Activated naive CD4-positive, alpha-beta T cell treated with anti-CD3 and anti-CD28 coated beads, Interleukin-2, amount 50 U/mL, for 72 hours (primary cell): Measurements from ENCODE around the gene TMEM98. TPM values are rescaled to one million over a fixed set of nuclear protein-coding genes. Genes with fewer than 3 reads are reported as not detected.
"Not testable (repeated sequence)": the region's sequence is repeated elsewhere in the genome, so short reads cannot be mapped to it uniquely, and the experiment has no call there.

Experiments
- ATAC-seq, 2 donors: fragments of 150-1000 bp; cut with Tn5 transposase; 2 replicates each; pipeline ENCODE4 v1.10.0; 2021; ENCODE audit warnings: mild to moderate bottlenecking in 2 of 2, moderate library complexity in 2 of 2
- DNase-seq, 2 donors: peaks; one replicate each; pipeline ENCODE4 v3.0.0; 2021 to 2022; ENCODE audit warnings: low spot score in 2 of 2
- H3K27ac Mint-ChIP-seq, 2 donors: one replicate each; pipeline ENCODE4 v1.8.0; 2022; ENCODE audit warnings: mild to moderate bottlenecking in 2 of 2, mixed read lengths in 2 of 2
- H3K36me3 Mint-ChIP-seq, 2 donors: one replicate each; pipeline ENCODE4 v1.8.0; 2022; ENCODE audit warnings: mixed read lengths in 2 of 2
- H3K9me3 Mint-ChIP-seq, 2 donors: one replicate each; pipeline ENCODE4 v1.8.0; 2022; ENCODE audit warnings: mixed read lengths in 2 of 2
- total RNA-seq, 2 donors: library from RNA; stranded (reverse); gene quantifications; one replicate each; pipeline ENCODE4 v1.2.3, GENCODE V29; 2022

Gene TMEM98
- total RNA-seq, 2 donors from 2014 or later = not detected

DNA sequence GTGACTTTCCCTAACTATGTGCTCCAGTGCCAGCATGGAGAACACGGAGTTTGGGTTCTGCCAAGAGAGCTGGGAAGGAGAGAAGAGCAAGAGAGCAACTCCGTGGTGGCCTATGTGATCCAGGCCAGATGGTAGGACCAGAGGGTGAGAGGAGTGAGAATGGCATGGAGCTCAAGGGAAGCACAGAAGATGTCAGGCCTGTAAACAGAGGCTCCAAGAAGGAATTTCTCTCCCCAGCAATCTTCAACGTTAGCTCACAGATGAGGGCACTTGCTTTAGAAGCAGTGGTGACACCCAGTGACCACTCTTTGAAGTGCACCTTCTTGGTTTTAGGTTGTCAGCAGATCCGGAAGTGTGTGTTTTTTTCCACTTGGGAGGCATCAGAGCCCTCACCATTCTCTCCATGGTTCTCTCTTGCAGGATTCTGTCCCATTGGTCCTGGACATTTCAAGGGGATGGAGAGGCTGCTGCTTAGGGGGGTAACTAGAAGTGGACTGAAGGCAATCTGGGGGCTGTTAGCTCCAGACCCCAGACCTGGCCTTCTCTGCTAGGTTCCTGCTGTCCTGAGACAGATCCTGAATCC, 18.1 kb upstream of the TMEM98 start:
- H3K27ac Mint-ChIP-seq = no peak overlapping the region
- DNase-seq = peak in 1 of 2 donors; percentile 54

DNA sequence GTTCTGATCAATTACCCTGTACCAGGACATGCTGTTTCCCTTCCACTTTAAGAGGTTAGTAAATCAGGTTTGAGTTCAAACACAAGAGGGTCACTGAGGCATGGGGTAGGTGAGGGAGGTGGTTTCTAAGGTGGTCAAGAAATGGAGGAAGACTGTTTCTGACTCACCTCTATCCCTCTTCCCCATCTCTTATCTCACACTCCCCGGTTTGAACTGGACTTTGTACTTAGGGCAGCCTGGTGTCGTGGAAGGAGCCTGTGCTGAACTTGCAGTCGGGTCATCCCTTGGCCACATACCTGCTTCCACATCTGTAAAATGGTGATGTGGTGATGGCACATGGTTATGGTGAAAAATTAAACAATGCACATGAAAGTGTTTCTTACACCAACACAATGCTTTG, 17.2 kb upstream of the TMEM98 start:
- DNase-seq (no peak), ATAC-seq (no peak)
- Mint-ChIP-seq H3K27ac (no peak overlapping the region), H3K9me3 (no peaks in the 10 kb centered on the region), H3K36me3 (no peaks in the 10 kb centered on the region)

More for the DNA sequence above, 18.1 kb upstream of the TMEM98 start:
- ATAC-seq = peak; percentile 65 to 72
- Mint-ChIP-seq H3K36me3 (no peaks in the 10 kb centered on the region), H3K9me3 (no peaks in the 10 kb centered on the region)

DNA sequence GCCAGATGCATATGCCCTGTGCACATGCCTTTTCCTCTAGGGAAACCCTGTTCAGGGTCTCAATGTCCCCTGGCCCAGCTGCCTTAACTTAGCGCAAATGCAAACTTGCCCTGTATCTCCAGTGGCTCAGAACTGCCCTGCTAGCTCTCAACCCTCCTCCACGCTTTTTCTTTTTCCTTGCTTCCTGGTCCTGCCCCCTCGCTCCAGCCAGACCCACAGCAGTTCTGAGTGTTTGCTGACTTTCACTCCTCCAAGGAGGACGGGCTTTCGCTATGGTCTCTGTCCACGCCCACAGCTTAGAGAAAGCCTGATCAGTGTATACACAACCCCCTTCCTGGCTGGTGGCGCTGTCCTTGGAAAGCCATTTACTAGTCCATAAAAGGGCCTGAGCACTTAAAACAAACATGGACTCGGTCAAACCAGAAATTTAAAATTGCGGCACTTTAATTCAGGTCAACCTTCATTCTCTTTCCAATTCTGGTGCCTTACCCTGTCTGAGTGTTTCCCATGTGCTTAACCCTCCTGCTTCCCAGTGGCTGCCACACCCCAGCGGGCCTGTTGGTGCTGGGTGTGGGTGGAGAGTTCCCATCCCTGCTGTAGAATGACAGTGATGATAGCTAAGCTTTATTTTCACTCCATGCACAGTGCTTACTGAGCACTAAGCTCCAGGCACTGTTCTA, 15.6 kb upstream of the TMEM98 start:
- H3K9me3 Mint-ChIP-seq = no peaks in the 10 kb centered on the region
- H3K27ac Mint-ChIP-seq = no peak overlapping the region
- H3K36me3 Mint-ChIP-seq = no peaks in the 10 kb centered on the region
- no peak for DNase-seq
- no peak for ATAC-seq

DNA sequence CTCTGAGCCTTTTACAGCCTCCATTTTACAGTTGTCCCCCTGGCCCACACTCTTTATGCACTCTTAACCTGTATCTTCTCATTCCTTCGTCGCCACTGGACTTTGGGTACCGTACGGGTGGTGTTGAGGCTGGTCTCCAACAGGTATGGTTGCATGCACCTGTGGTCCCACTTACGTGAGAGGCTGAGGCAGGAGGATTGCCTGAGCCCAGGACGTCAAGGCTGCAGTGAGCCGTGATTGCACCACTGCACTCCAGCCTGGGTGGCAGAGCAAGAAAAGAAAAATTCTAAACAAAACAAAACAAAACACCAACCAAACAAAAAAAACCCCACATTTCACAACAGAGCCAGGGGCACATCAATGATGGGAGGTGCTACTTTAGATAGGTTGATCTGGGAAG, 14.4 kb upstream of the TMEM98 start:
- no peak overlapping the region for H3K27ac Mint-ChIP-seq
- H3K36me3 Mint-ChIP-seq = no peaks in the 10 kb centered on the region
- ATAC-seq = no peak
- H3K9me3 Mint-ChIP-seq = no peaks in the 10 kb centered on the region
- DNase-seq = no peak

DNA sequence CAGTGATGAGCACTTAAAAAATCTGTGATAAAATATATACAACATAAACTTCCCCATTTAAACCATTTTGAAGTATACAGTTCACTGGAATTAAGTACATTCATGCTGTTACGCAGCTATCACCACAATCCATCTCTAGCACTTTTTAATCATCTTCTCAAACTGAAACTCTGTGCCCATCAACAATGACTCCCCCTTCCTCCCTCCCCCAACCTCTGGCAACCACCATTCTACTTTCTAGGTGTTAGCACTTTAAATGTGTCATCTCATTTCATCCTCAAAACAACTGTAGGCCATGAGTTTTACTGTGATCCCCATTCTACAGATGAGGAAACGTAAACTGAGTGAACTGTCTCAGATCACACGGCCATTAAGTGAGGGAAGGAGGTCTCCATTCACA, 13.8 kb upstream of the TMEM98 start:
- ATAC-seq (peak; percentile 22 to 71), DNase-seq (no peak)
- H3K36me3 Mint-ChIP-seq = no peaks in the 10 kb centered on the region
- H3K27ac Mint-ChIP-seq = no peak overlapping the region
- H3K9me3 Mint-ChIP-seq = no peaks in the 10 kb centered on the region

DNA sequence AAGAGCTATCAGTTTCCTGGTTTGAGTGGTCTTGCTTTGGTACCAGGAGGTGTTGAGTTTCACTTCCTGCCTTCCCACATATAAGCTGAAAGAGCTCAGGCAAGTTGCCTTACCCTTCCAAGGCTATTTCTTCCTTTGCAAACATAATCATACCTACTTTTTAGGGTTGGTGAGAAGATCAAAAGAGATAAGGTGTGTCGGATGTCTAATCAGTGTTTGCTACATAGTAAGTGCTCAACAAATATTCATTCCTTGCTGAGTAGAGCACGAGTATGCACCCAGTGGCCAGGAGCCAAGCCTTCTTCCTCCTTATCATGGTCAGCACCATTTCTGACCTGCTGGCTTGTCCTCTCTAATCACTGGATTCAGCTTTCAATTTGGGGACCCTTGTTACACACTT, 12.7 kb upstream of the TMEM98 start:
- DNase-seq (no peak), ATAC-seq (no peak)
- H3K36me3 Mint-ChIP-seq = no peaks in the 10 kb centered on the region
- no peaks in the 10 kb centered on the region for H3K9me3 Mint-ChIP-seq
- no peak overlapping the region for H3K27ac Mint-ChIP-seq

DNA sequence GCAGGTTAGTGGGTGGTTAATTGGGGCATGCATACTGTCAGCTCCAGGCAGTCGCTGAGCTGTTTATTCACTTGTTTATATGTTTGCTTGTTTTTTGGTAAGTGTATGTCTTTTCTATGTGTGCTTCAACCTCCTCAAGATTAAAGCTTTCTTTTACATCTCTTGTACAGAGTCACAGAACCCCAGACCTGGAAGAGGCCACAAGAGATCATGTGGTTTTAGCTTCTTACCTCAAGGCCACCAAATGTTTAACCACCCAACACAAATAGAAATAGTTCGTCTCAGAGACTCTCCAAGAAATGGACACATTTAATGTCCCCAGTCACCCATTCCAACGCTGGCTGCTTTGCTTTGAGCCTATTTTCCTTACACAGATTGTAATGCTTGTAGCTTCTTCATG, 11.8 kb upstream of the TMEM98 start:
- Mint-ChIP-seq H3K36me3 (no peaks in the 10 kb centered on the region), H3K9me3 (no peaks in the 10 kb centered on the region), H3K27ac (no peak overlapping the region)
- DNase-seq = no peak
- ATAC-seq = no peak

DNA sequence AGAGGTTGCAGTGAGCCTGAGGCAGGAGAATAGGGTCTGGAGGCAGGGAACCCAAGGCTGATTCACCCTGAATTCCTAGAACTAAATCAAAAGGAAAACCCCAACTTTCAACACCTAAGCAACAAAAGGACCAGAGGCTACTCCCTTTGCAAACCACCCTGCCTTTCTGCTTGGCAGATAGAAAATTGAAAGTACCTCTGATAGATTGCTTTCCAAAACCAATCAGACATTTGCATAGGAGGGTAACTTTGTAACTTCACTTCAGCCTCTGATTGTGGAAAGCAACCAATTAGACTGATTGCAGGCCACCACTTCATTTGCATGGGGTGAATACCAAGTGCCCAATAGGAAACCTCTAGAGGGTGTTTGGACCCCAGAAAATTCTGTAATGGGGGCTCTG, 10.9 kb upstream of the TMEM98 start:
- no peaks in the 10 kb centered on the region for H3K36me3 Mint-ChIP-seq
- no peaks in the 10 kb centered on the region for H3K9me3 Mint-ChIP-seq
- no peak for DNase-seq
- ATAC-seq = no peak
- no peak overlapping the region for H3K27ac Mint-ChIP-seq

DNA sequence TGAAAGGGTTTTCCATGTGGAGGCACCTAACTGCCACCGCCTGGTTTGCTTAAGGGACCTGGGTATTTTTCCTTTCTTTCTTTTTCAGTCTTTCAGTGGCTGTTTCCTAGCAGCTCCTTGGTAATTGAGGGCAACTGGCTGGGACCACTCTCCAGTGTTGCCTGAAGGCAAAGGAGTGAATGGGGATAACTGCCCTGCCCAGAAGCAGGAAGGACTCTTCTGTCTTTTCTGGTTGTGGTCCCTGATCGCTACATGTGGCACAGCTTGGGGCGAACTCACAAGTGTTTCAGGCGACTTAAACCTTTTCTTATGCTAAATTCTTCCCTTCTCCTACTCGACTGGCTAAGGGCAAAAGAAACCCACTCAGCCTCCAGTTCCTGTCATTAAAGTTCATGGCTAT, 10.1 kb upstream of the TMEM98 start:
- Mint-ChIP-seq H3K9me3 (no peaks in the 10 kb centered on the region), H3K27ac (peak overlapping the region in 1 of 2 donors; percentile 61), H3K36me3 (no peaks in the 10 kb centered on the region)
- DNase-seq (no peak), ATAC-seq (no peak)

DNA sequence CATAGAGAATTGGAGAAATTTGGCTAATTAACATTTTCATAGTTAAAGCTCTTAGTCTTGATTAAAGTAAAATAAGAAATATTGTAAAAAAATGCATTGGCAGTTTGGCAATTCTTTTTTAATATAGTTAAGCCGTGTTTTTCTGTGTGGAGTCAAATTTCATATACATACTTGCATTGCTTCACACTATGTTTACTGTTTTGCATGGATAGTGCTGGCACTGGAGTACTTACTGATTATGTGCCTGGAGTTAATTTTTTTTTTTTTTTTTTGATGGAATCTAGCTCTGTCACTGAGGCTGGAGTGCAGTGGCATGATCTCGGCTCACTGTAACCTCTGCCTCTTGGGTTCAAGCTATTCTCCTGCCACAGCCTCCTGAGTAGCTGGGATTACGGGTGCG, 8.1 kb upstream of the TMEM98 start:
- H3K27ac Mint-ChIP-seq, H3K9me3 Mint-ChIP-seq, ATAC-seq, DNase-seq, H3K36me3 Mint-ChIP-seq: not testable (repeated sequence)

DNA sequence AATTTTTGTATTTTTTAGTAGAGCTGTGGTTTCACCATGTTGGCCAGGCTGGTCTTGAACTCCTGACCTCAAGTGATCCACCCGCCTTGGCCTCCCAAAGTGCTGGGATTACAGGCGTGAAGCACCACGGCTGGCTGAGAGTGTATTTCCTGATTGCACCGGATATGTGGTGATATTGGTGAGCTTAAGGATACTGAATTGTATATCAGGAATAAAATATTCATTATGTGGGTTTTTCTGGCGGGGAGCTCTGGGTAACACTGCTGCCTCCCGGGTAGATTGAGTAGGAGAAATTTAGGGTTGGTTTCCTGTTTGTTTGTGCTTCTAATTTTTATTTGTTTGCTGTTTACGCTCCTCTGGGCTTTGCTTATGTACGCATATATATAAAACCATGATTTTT, 7.7 kb upstream of the TMEM98 start:
- no peak overlapping the region for H3K27ac Mint-ChIP-seq
- no peak for ATAC-seq
- H3K36me3 Mint-ChIP-seq = no peaks in the 10 kb centered on the region
- no peak for DNase-seq
- H3K9me3 Mint-ChIP-seq = no peaks in the 10 kb centered on the region

DNA sequence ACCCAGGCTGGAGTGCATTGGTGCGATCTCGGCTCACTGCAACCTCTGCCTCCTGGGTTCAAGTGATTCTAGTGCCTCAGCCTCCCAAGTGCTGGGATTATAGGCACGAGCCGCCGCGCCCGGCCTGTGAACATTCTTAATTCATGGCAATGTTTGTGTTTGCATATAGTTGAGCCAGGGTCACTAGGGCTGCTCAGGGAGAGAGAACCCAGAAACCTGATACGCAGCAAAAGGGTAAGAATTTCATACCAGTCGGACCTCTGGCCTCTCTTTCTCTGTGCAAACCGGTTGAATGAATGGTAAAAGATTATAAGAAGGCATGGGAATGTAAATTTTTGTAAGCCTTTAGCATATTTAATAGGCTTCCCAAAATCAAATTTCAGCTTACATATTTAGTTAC, 6.9 kb upstream of the TMEM98 start:
- Mint-ChIP-seq H3K36me3 (no peaks in the 10 kb centered on the region), H3K27ac (no peak overlapping the region), H3K9me3 (no peaks in the 10 kb centered on the region)
- no peak for DNase-seq
- ATAC-seq = no peak

DNA sequence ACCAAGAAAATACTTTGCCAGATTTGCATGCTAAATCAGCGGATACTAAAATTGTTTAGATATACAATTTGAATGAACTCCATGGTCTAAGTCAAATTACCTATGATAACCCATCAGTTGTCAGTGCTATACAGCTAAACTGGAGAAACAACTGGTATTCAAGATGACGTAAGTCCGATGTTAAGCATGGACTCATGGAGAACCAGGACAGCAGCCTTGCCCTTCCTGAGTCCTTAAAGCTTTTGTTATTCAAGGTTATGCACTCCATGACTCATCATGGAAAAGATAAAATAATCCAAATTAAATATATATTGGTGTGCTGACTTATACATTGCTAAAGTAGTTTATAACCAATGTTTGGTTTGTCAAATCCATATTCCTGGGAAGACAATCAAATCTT, 4.0 kb upstream of the TMEM98 start:
- not testable (repeated sequence) for ATAC-seq, H3K27ac Mint-ChIP-seq, DNase-seq, H3K9me3 Mint-ChIP-seq, H3K36me3 Mint-ChIP-seq

DNA sequence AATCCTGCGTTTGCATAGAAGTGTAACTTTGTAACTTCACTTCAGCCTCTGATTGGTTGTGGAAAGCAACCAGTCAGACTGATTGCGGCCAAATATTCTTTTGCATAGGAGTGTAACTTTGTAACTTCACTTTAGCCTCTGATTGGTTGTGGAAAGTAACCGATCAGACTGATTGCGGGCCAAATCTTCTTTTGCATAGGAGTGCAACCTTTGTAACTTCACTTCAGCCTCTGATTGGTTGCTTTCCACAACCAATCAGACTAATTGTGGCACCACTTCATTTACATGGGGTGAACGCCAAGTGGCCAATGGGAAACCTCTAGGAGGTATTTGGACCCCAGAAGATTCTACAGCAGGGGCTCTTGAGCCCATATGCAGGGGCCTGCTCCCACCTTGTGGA, 1.8 kb upstream of the TMEM98 start:
- no peak overlapping the region for H3K27ac Mint-ChIP-seq
- ATAC-seq = no peak
- no peaks in the 10 kb centered on the region for H3K9me3 Mint-ChIP-seq
- no peaks in the 10 kb centered on the region for H3K36me3 Mint-ChIP-seq
- DNase-seq = no peak

DNA sequence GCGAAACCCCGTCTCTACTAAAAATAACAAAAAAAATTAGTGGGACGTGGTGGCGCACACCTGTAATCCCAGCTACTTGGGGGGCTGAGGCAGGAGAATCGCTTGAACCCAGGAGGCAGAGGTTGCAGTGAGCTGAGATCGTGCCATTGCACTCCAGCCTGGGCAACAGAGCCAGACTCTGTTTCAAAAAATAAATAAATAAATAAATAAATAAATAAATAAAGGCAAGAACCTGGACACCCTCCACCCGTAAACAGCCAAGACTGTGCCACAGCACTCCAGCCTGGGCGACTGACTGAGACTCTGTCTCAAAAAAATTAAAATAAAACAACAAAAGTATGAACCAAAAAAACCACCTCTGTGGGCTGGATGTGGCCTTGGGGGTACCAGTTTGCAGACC, 1.2 kb upstream of the TMEM98 start:
- H3K9me3 Mint-ChIP-seq, H3K27ac Mint-ChIP-seq, ATAC-seq, H3K36me3 Mint-ChIP-seq, DNase-seq: not testable (repeated sequence)

DNA sequence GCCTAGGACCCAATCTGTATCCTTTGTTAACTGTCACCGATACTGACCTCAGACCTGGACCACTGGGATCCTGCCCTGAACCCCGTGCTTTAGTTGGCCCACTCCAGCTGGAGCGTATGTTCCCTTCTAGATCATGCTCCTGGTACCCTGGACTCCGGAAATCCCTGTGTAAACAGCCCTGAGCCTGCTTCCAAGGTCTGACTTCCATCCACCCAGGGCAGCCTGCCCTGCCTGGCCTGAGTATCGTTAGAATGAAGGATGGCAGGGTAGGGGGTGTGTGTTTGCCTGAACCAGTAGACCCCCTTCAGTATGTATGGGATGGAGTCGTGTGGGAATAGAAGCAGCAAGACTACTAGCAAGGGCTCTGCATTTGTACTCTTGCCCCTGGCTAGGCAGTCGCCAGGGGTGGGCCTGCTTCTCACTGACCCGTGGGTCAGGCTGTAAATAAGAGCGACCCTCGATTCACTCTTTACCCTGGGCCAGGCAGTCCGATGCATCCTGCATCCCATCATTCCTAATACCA, 691 bp upstream of the TMEM98 start:
- no peaks in the 10 kb centered on the region for H3K9me3 Mint-ChIP-seq
- no peak overlapping the region for H3K27ac Mint-ChIP-seq
- no peaks in the 10 kb centered on the region for H3K36me3 Mint-ChIP-seq
- ATAC-seq = no peak
- no peak for DNase-seq

DNA sequence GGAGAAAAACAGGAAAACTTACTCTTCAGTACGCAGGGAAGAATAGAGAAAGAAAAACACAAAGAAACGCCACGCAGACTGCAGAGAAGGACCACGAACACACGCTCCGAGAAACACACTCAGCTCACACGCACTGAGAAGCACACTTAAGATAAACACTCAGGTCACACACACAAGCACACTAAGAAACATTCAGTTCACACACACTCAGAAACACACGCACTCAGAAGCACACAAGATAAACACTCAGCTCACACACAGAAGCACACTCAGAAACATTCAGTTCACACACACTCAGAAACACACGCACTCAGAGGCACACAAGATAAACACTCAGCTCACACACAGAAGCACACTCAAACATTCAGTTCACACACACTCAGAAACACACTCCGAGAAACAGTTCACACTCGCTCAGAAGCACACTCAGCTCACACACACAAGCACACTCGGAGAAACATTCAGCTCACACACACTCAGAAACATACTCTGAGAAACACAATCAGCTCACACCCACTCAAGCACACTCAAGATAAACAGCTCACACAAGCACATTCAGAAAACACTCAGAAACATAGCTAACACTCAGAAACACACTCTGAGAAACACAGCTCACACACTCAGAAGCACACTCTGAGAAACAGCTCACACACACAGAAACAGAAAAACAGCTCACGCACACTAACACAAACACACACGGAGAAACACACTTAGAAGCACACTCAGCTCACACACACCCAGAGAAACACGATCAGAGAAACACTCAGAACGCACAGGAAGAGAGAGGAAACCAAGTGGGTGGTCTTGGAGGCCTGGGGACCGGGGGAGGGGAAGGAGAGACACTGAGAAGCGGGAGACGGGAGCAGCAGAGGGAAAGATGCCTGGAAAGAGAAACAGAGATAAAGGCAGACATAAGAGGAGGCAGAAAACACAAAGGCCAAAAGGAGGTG, 908 bp downstream of the TMEM98 start:
- Mint-ChIP-seq H3K36me3 (no peaks in the 10 kb centered on the region), H3K9me3 (no peaks in the 10 kb centered on the region), H3K27ac (no peak overlapping the region)
- DNase-seq (no peak), ATAC-seq (no peak)
